DMS53 treated with DMSO at 0.1 percent for 48 hours (cell line): Measurements from ENCODE around the gene OR52K1.
A peak's percentile ranks its signal among the peaks of the same experiment; 100 is the strongest.
"Not testable (repeated sequence)": the region's sequence is repeated elsewhere in the genome, so short reads cannot be mapped to it uniquely, and the experiment has no call there.

Experiments used
- DNase-seq: peaks from one replicate; lab custom pipeline; 2025; ENCODE audit not compliant: unreplicated experiment; lab: John Stamatoyannopoulos, UW

The OR52K1 gene

GRCh38 chr11:4491405-4491804 lies 9.0 kb downstream of the OR52K1 start:
- DNase-seq = not testable (repeated sequence)

- DNase-seq = no peak
Observed at GRCh38 chr11:4491878-4492606, 9.6 kb downstream of the OR52K1 start.

GRCh38 chr11:4493480-4493818 lies 11.0 kb downstream of the OR52K1 start:
- DNase-seq = no peak

GRCh38 chr11:4495487-4495886 lies 13.0 kb downstream of the OR52K1 start:
- DNase-seq = no peak

- no peak for DNase-seq
Observed at GRCh38 chr11:4495986-4496385, 13.5 kb downstream of the OR52K1 start.

GRCh38 chr11:4496557-4497248 lies 14.3 kb downstream of the OR52K1 start:
- DNase-seq = no peak

- no peak for DNase-seq
Observed at GRCh38 chr11:4508886-4509285, 26.4 kb downstream of the OR52K1 start.

GRCh38 chr11:4511282-4512245 lies 29.1 kb downstream of the OR52K1 start:
- DNase-seq = no peak

- no peak for DNase-seq
Observed at GRCh38 chr11:4514196-4514595, 31.8 kb downstream of the OR52K1 start.

GRCh38 chr11:4522339-4522738 lies 39.9 kb downstream of the OR52K1 start:
- DNase-seq = no peak

- DNase-seq = no peak
Observed at GRCh38 chr11:4522752-4523151, 40.3 kb downstream of the OR52K1 start.

- DNase-seq = no peak
Observed at GRCh38 chr11:4523666-4524065, 41.2 kb downstream of the OR52K1 start.

- no peak for DNase-seq
Observed at GRCh38 chr11:4527926-4528325, 45.5 kb downstream of the OR52K1 start.

GRCh38 chr11:4531686-4532085 lies 49.2 kb downstream of the OR52K1 start:
- peak; percentile 17 for DNase-seq

- DNase-seq = peak; percentile 35
Observed at GRCh38 chr11:4539603-4540219, 57.3 kb downstream of the OR52K1 start.

- DNase-seq = no peak
Observed at GRCh38 chr11:4541071-4541470, 58.6 kb downstream of the OR52K1 start.
